GM13977 (cell line): ENCODE results near the gene DGKQ.

ENCODE experiments used
- DNase-seq: peaks from one replicate; pipeline ENCODE4 v3.0.0; 2012; ENCODE audit warnings: low spot score
- CTCF ChIP-seq: IDR thresholded peaks from 2 replicates; pipeline ENCODE4 v1.5.1; 2012; ENCODE audit warnings: mild to moderate bottlenecking, control low read depth; ENCODE audit not compliant: insufficient read depth; ENCODE audit errors: extremely low read depth, missing control alignments
- in situ Hi-C: fragments of 300-500 bp; cut with MboI; formaldehyde crosslinking; loops from one replicate; pipeline ENCODE4 v1.12.0; 2022; ENCODE audit warnings: low sequenced_read_pairs, low pct_unique_long_range_greater_than_20kb, mixed read lengths, inconsistent platforms; ENCODE audit not compliant: unreplicated experiment

Gene DGKQ

DNA sequence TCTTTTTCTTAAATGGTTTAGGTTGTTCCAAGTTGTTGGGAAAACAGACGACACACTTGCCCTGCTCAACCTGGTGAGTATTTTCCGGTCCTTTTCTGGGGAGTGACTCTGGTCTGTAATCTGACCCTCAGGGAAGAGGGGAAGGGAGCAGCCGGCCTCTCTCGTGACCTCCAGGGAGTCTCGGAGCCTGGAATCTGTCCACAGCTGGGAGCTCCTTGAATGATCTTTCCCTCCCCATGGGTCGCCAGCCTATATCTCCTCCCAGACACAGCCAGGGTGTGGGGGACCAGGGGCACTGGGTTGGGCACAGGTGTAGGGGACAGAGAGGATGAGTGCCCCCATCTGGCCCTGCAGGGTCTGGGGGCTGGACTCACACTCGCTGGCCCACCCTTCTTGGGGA lies 22.2 kb downstream of the DGKQ start:
- no peak for DNase-seq
- no peak for TF ChIP-seq CTCF
- in situ Hi-C loops, result no loop called here

DNA sequence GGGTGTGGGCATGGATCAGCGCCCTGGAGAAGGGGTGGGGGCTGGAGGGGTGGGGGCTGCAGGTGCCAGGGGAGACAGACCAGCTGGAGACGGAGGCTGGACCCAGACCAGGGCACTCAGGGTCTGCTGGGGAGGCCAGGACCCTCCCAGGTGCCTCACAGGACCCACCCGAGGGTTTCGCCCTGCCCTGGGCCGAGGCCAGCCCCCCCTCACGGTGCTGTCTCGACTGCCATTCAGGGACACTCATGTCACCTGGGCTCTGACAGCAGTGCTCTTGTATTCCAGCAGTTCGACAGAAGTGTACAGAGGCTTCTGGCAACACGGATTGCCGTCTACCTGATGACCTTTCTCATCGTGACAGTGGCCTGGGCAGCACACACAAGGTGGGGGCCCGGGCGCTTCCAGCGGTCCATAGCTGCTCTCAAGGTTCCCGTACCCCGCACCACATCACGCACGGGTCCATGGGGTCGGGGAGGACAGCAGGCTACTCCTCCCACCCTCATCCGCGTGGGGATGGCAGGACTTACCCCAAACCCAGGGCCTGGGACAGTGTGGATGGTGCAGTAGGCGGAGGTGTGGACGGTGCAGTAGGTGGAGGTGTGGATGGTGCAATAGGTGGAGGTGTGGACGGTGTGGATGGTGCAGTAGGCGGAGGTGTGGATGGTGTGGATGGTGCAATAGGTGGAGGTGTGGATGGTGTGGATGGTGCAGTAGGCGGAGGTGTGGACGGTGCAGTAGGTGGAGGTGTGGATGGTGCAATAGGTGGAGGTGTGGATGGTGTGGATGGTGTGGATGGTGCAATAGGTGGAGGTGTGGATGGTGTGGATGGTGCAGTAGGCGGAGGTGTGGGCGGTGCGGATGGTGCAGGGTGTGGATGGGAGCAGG lies 23.0 kb downstream of the DGKQ start:
- in situ Hi-C loops, result no loop called here
- no peak for TF ChIP-seq CTCF

DNA sequence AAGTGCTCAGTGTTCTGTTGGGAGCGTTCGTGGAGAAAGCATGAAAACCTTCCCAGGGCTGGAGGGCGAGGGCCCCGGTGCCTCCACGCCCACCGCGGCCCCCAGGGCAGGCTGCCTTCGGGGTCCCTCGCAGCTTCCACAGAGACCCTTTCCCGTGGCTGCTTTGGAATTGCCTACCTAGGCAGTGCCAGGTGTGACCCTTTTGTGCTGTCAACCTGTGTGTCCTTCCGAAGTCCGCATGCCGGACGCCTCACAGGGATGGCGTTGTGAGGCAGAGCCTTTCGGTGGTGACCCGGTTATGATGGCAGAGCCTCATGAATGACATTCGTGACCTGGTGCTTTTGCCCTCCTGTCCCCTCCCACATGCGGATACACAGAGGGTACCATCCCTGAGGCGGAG lies 23.7 kb downstream of the DGKQ start:
- TF ChIP-seq CTCF, result no peak
- DNase-seq, result no peak
- in situ Hi-C loops, result no loop called here

More for the DNA sequence above, 23.0 kb downstream of the DGKQ start:
- DNase-seq, result no peak

DNA sequence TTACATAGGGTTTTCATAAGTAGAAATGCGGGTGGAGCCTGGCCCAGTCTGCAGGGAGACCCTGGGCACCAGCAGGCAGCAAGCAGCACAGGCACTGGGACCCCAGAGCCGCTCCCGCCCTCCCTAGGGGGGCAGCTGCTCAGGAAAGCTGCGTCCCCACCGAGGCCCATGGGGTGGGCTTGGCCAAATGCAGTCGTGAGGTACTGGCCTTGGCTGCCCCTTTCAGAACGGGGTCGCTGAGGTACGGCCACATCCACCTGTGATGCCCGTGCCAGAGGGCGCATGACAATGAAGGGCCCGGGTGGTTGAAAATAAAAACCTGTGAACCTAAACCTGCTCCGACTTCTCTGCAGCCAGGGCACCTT lies 24.5 kb downstream of the DGKQ start:
- no peak for TF ChIP-seq CTCF
- DNase-seq, result no peak
- in situ Hi-C loops, result no loop called here

GRCh38 chr4:948101-948935 lies 25.1 kb downstream of the DGKQ start:
- TF ChIP-seq CTCF, result no peak
- DNase-seq, result no peak
- in situ Hi-C loops, result no loop called here

DNA sequence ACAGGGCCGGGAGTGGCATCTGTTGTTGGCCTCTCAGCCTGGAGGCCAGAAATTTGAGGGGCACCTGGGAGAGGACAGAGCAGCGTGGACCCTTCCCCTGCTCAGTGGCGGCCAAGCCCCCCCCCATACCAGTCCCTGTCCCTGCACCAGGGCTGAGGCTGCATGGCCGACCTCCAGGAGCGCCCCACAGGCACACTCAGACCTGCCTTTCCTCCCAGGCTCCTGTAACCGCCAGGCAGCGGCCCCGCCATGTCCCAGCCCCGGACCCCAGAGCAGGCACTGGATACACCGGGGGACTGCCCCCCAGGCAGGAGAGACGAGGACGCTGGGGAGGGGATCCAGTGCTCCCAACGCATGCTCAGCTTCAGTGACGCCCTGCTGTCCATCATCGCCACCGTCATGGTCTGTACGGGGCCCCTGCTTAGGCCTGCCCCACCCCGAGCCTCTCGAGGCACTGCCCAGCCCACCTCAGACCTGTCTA lies 25.8 kb downstream of the DGKQ start:
- DNase-seq, result no peak
- in situ Hi-C loops, result no loop called here
- no peak for TF ChIP-seq CTCF
